Mucosa of rectum (tissue), 2 donors: ENCODE data around the gene MAPK1.

Experiments used
- H3K27ac ChIP-seq, 2 donors: one replicate each; pipeline ENCODE4 v1.7.0; 2013; ENCODE audit warnings: inconsistent platforms in 2 of 2, low read depth in 2 of 2, low read length in 2 of 2
- H3K27me3 ChIP-seq, 2 donors: one replicate each; pipeline ENCODE4 v1.7.0; 2013; ENCODE audit warnings: low read length in 2 of 2; ENCODE audit not compliant: control insufficient read depth in 2 of 2, insufficient read depth in 2 of 2
- H3K36me3 ChIP-seq, 2 donors: one replicate each; pipeline ENCODE4 v1.7.0; 2013; ENCODE audit warnings: low read length in 2 of 2; ENCODE audit not compliant: control insufficient read depth in 2 of 2, insufficient read depth in 2 of 2
- H3K4me1 ChIP-seq, 2 donors: one replicate each; pipeline ENCODE4 v1.7.0; 2013; ENCODE audit warnings: low read length in 2 of 2, mild to moderate bottlenecking in 1 of 2; ENCODE audit not compliant: control insufficient read depth in 2 of 2, insufficient read depth in 2 of 2
- H3K4me3 ChIP-seq, 2 donors: one replicate each; pipeline ENCODE4 v1.7.0; 2013; ENCODE audit warnings: low read length in 2 of 2
- H3K9ac ChIP-seq, 2 donors: one replicate each; pipeline ENCODE4 v1.7.0; 2013; ENCODE audit warnings: low read length in 2 of 2, low read depth in 1 of 2, mild to moderate bottlenecking in 1 of 2
- H3K9me3 ChIP-seq, 2 donors: one replicate each; pipeline ENCODE4 v1.7.0; 2013; ENCODE audit warnings: low read length in 2 of 2; ENCODE audit not compliant: control insufficient read depth in 2 of 2
- donor health status: healthy.
- donor health status: Normal muscosa, but diverticular disease.

Gene MAPK1

DNA sequence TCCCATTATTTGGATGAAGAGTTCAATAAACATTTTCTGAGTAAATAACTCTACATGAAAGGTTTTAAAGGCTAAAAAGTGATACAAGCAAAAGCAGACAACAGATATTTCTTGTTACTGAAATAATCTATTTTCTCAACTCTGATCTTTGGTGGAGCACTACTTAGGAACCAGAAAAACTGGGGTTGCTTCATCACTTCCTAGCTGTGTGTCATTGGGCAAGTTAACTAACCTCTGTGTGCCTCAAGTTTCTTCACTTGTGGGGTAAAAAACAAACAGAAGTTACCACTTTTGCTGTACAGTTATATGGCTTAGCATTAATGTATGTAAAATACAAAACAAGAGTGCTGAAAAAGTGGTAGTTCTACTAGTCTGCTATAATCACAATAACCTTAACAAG is 5.6 kb downstream of the MAPK1 start:
- H3K27me3 ChIP-seq = no peaks in the 10 kb centered on the region
- no peaks in the 10 kb centered on the region for H3K9me3 ChIP-seq
- peaks cover 28 to 41% of the 10 kb centered on the region in 2 donors for H3K4me1 ChIP-seq
- no peaks in the 10 kb centered on the region for H3K36me3 ChIP-seq
- H3K9ac ChIP-seq = no peak overlapping the region
- H3K27ac ChIP-seq = no peak overlapping the region
- H3K4me3 ChIP-seq = no peak overlapping the region

DNA sequence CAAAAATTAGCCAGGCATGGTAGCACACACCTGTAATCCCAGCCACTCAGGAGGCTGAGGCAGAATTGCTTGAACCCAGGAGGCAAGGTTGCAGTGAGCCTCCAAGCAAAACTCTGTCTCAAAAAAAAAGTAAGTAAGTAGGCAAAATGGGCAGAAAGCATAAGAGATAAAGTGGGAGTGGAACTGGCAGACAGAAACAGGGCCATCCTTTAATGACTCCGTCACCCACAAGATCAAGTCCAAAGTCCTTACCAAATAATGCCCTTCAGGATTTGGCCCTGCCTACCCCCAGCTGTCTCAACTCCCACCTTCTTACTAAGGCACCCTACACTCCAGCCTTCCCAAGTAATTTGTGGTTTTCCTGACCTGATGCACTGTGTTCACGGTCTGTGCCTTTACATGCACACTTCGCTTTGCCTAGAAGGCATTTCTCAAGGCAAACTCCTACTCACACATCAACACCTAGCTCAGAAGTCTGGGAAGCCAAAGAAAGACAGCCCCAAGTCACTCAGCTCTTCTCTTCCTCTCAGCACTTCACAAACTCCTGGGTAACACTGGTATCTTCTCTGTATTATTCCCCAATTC is 6.1 kb downstream of the MAPK1 start:
- peaks cover 28 to 41% of the 10 kb centered on the region in 2 donors for H3K4me1 ChIP-seq
- no peak overlapping the region for H3K27ac ChIP-seq

DNA sequence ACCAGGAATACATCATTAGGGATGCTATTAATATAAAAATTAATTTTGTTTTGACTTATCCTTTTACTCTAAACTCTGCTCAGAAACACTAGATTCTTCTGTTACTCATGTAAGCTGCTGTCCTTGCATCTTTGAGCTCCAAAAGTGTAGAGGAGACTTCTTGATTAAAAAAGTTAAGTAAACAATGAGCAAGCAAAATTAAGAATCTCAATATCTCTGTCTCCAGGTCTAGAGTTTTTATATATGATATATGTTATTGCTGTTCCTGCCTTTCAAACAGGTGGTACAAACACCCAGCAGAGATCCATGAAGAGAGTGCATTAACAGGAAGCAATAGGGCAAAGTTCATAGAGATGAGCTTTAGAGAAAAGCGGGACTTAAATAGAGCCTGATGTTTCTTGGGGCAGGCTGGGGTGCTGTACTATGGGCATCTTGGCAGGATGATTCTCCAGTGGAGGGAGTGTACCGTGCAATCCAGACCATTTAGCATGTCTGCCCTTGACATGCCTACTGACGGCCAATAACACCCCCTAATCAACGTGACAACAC is 6.9 kb downstream of the MAPK1 start:
- Histone ChIP-seq H3K9me3 (no peaks in the 10 kb centered on the region), H3K4me1 (peaks cover 26 to 41% of the 10 kb centered on the region in 2 donors)

More for the DNA sequence above, 6.1 kb downstream of the MAPK1 start:
- H3K4me3 ChIP-seq = no peak overlapping the region
- H3K36me3 ChIP-seq = no peaks in the 10 kb centered on the region
- H3K9me3 ChIP-seq = no peaks in the 10 kb centered on the region
- H3K9ac ChIP-seq = no peak overlapping the region
- H3K27me3 ChIP-seq = no peaks in the 10 kb centered on the region

DNA sequence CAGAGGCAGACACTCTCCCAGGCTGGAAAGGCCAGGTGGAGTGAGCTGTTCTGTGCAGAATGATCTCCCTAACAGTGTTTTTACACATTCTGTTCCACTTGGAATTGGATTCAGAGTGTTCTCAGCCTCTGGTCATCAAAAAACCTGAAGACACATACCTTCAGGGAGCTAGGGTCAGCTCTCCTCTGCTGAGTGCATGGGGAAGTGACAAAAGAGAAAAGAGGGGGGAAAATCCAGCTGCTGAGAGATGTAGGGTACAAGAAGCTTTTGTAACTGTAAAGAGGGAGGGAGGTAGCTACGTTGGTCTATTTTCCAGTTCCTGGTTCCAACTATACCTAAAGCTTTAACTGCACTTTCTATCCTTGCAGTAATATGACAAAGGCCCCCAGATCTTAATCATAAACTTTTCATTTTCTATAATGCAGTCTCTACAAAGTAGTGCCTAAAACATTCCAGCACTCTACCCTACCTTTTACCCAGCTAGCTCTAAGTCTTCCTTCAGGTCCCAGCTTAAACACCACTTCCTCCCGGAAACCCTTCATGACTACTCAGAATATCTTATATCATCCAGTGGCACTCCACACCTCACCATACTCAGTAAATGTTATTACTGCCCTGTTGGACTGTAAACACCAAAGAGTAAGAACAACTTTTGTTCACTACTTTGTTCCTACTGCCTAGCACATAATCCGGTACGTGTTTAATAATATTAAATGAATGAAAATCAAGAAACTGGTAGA is 9.2 kb downstream of the MAPK1 start:
- H3K9ac ChIP-seq = no peak overlapping the region
- peaks cover 16 to 41% of the 10 kb centered on the region in 2 donors for H3K4me1 ChIP-seq
- no peaks in the 10 kb centered on the region for H3K36me3 ChIP-seq
- H3K27me3 ChIP-seq = no peaks in the 10 kb centered on the region
- no peak overlapping the region for H3K4me3 ChIP-seq
- H3K9me3 ChIP-seq = no peaks in the 10 kb centered on the region
- H3K27ac ChIP-seq = peak overlapping the region; percentile 28 to 29

More for the DNA sequence above, 6.9 kb downstream of the MAPK1 start:
- Histone ChIP-seq H3K27ac (no peak overlapping the region), H3K36me3 (no peaks in the 10 kb centered on the region), H3K27me3 (no peaks in the 10 kb centered on the region), H3K4me3 (no peak overlapping the region), H3K9ac (no peak overlapping the region)

DNA sequence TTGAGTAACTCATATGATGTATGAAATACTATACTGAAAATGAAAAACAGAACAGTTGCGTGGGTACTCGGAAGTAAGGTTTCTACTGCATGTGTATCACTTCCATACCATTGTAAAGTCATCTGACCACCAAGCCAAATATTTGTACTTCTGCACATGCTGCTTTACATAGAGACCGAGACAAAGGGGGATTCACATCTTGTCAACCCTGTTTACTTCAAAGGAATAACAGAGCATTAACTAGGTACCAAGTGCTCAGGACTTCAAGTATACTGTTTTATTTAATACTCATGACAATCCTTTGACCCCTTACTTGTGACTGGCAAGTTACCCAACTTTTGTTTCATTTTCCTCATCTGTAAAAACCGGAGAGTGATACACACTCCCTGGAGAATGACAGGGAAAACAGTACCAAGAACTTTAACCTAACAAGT is 9.9 kb downstream of the MAPK1 start:
- no peak overlapping the region for H3K9ac ChIP-seq
- no peaks in the 10 kb centered on the region for H3K36me3 ChIP-seq
- no peaks in the 10 kb centered on the region for H3K27me3 ChIP-seq
- H3K27ac ChIP-seq = no peak overlapping the region
- peaks cover 16 to 36% of the 10 kb centered on the region in 2 donors for H3K4me1 ChIP-seq
- no peaks in the 10 kb centered on the region for H3K9me3 ChIP-seq
- H3K4me3 ChIP-seq = no peak overlapping the region

DNA sequence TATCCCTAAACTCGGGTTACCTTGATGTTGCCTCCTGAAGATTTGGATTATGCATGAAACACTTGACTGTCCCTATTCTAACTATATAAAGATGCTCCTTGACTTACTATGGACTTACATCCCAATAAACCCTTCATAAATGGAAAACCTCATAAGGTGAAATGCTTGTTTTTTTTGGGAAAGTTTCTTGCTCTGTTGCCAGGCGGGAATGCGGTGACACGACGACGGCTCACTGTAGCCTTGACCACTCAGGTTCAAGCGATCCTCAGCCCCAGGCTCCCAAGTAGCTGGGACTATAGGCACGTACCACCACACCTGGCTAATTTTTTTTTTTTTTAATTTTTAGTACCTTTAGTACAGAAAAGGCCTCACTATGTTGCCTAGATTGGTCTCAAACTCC is 10.6 kb downstream of the MAPK1 start:
- no peaks in the 10 kb centered on the region for H3K9me3 ChIP-seq
- no peak overlapping the region for H3K4me3 ChIP-seq
- H3K27me3 ChIP-seq = no peaks in the 10 kb centered on the region
- peaks cover 16 to 36% of the 10 kb centered on the region in 2 donors for H3K4me1 ChIP-seq
- no peak overlapping the region for H3K9ac ChIP-seq
- no peaks in the 10 kb centered on the region for H3K36me3 ChIP-seq
- no peak overlapping the region for H3K27ac ChIP-seq

DNA sequence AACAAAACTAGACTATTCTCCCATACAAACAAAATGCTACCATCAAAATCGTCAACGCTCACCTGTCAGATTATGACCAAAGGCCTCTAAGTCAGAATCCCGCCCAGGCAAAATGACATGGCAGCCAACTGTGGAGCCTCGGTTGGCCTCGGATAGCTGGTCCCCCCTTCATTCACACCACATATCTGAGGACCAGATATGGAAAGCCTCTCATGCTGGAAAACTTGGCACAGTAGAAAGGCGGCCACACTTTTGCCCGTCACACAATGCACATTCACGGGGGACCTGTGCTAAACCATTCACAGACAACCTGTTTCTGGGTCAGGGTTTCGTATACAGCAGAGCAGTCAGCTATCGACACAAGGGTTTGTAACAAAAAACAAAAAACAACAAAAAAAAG is 11.2 kb downstream of the MAPK1 start:
- Histone ChIP-seq H3K9me3 (no peaks in the 10 kb centered on the region), H3K27ac (no peak overlapping the region), H3K9ac (no peak overlapping the region), H3K4me1 (peaks cover 14 to 30% of the 10 kb centered on the region in 2 donors), H3K36me3 (no peaks in the 10 kb centered on the region), H3K4me3 (no peak overlapping the region), H3K27me3 (no peaks in the 10 kb centered on the region)

DNA sequence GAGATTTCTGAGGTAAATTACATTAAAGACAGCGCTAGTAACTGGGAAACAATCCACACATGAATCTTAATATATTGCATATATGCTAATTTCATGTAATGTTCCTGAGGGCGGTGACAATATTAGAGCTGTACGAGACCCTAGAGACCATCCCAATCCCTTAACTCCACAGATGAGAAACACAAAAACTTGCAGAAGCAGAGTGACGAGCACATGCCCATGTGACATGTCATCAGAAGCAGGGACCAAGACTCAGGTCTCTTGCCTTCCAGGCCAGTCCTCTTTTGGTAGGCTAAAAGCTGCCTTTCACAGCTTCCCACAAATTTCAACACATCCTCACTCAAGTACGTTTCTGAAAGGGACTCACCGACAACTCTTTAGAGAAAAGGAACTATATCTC is 11.8 kb downstream of the MAPK1 start:
- Histone ChIP-seq H3K27me3 (no peaks in the 10 kb centered on the region), H3K9me3 (no peaks in the 10 kb centered on the region), H3K4me3 (no peak overlapping the region), H3K4me1 (peaks cover 10 to 26% of the 10 kb centered on the region in 2 donors), H3K36me3 (no peaks in the 10 kb centered on the region), H3K27ac (no peak overlapping the region), H3K9ac (no peak overlapping the region)

DNA sequence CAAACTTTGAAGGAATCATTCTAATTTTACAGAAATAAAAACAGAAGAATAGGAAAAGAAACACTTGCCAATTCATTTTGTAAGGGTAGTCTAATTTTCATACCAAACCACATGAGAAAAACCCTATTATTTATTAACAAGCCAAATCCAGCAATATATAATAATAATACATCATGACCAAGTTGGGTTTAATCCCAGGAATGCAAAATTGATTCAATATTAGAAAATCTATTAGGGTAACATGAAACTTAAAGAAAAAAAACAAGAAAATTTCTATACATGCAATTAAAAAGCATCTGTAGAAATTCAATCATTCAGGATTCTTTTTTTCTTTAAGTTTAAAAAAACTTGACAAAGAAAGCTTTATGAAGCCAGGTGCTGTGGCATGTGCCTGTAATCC is 16.8 kb downstream of the MAPK1 start:
- no peak overlapping the region for H3K9ac ChIP-seq
- H3K4me1 ChIP-seq = no peaks in the 10 kb centered on the region
- H3K27me3 ChIP-seq = no peaks in the 10 kb centered on the region
- no peaks in the 10 kb centered on the region for H3K36me3 ChIP-seq
- no peak overlapping the region for H3K27ac ChIP-seq
- H3K9me3 ChIP-seq = no peaks in the 10 kb centered on the region
- no peak overlapping the region for H3K4me3 ChIP-seq

DNA sequence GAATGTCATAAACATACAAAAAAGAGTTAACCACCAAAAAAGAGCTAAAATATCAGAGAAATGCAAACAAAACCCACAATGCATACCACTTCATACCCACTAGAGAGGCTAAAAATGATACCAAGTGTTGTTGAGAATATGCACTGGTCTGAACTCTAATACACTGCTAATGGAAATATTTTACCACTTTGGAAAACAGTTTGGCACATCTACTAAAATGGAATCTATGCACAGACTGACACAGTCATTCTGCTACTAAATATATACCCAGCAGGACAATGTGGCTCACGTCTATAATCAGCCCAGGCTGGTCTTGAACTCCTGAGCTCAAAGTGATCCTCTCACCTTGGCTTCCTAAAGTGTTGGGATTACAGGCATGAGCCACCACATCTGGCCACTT is 18.0 kb downstream of the MAPK1 start:
- Histone ChIP-seq H3K4me1 (no peaks in the 10 kb centered on the region), H3K9ac (no peak overlapping the region), H3K4me3 (no peak overlapping the region)

More for the DNA sequence above, 18.0 kb downstream of the MAPK1 start:
- Histone ChIP-seq H3K27ac (no peak overlapping the region), H3K36me3 (no peaks in the 10 kb centered on the region), H3K27me3 (no peaks in the 10 kb centered on the region), H3K9me3 (no peaks in the 10 kb centered on the region)
